Islet of Langerhans (tissue), 1 donor: ENCODE results near the gene FAM20A.

Experiments used
- FAIRE-seq: peaks from one replicate; lab custom pipeline; 2011; peaks lifted over from hg19 to GRCh38; lab: Jason Lieb, UNC

FAM20A gene

GRCh38 chr17:68608515-68609130 is 7.5 kb upstream of the FAM20A start:
- FAIRE-seq: peak; percentile 17

GRCh38 chr17:68606451-68607307 is 5.5 kb upstream of the FAM20A start:
- no peak for FAIRE-seq

DNA sequence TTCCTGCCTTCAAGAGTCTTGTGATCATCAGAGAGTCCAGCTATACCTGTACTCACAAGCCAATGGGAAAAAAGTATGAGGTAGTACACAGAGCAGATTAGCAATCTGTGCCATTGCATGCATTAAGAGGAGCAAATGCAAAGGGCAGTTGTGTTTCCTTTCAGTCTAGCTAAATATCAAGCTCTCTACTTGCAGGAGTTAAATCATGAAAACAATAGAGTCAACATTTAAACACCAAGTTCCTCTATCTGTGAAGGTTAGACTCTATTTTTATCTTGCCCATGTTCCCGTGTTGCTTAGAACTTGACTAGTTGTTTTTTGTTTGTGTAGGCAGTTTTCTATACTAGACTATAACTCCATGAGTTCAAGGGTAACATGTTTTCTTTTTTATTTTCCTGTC is 4.7 kb upstream of the FAM20A start:
- no peak for FAIRE-seq

DNA sequence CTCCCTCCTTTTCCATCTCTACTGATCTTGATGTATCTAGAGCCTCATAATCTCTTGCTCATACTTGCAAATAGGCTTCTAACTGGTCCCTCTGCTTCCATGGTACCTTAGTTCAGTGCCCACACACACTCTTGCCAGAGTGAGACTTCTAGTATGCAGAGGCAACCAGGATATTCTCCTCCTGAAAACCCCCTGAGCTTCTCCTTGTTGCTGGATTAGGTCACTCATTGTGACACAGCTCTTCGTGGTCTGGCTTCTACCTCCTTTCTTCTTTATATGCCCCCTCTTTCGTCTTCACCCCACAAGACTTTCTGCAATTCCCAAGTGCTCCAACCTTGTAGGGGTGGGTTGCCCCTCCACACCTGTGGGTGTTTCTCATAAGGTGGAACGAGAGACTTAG is 2.5 kb upstream of the FAM20A start:
- FAIRE-seq: no peak

DNA sequence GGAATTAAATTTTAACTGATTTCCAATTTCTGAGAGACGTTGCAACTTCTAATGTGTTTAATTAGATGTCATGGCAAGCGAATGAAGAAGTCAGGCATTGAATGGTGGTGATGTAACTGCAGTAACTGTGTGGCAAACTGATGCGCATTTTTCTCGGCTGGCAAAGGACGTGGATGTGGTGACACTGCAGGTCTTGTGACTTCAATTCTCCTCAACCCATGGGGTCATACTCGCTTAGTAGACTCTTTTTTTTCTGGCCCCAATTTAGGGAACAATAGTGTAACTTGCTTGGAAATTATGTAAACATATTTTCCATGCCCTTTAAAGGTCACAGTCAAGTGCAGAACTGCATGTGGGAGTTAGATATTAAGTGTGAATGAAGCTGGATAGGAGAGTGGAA is 1.9 kb upstream of the FAM20A start:
- FAIRE-seq: no peak

GRCh38 chr17:68602289-68602688 is 1.1 kb upstream of the FAM20A start:
- no peak for FAIRE-seq

GRCh38 chr17:68601565-68602288 is 560 bp upstream of the FAM20A start:
- no peak for FAIRE-seq

GRCh38 chr17:68600067-68600930 is 868 bp downstream of the FAM20A start:
- FAIRE-seq: no peak

GRCh38 chr17:68599552-68600066 is 1.6 kb downstream of the FAM20A start:
- no peak for FAIRE-seq

GRCh38 chr17:68599091-68599490 is 2.1 kb downstream of the FAM20A start:
- no peak for FAIRE-seq

DNA sequence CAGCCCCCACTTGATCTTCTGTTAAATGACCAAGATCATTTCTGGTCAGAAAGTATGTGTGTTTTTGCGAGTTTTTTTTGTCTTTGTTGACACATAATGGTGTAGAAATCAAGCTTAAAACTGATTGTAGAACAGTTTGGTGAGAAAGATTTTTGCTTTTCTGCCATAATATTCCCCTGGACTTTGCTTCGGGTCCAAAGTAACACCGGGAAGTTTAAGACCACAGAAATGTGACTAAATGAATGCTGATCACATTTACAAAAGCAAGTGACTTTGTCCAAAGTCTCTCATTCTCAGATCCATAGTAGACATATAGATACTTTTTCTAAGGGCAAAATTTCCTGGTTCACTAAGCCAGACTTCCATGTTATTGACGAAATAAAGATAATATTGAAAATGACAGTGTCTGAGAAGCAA is 2.6 kb downstream of the FAM20A start:
- FAIRE-seq: no peak

GRCh38 chr17:68598074-68598473 is 3.1 kb downstream of the FAM20A start:
- FAIRE-seq: no peak

DNA sequence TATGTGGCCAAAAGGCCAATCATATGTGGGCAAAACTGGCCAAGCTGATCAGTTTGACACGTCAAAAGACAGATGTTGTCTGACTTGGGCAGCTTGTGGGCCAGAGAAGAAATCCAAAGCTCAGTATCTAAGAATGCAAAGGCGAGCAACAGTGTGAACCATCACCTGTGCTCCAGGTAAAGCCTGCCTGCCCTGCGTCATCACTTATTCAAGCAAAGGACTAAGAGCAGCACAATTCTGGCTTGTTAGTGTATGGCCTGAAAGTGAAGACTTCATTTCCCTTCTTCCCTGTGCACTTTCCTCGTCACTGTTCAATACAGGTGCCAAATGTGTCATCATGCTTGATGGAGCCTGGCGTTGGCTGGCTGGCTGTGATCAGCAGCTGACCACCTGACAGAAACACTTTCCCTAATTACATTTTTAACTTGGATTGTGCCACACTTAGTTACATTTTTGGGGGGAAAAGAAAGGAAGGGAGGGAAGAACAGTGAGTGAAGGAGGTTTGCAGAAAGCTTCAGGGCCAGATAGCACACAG is 4.7 kb downstream of the FAM20A start:
- no peak for FAIRE-seq

- no peak for FAIRE-seq
Measured at GRCh38 chr17:68595986-68596385, 5.2 kb downstream of the FAM20A start.

GRCh38 chr17:68595496-68595895 is 5.7 kb downstream of the FAM20A start:
- no peak for FAIRE-seq

- FAIRE-seq: no peak
Measured at GRCh38 chr17:68594552-68594951, 6.6 kb downstream of the FAM20A start.

- no peak for FAIRE-seq
Measured at GRCh38 chr17:68592682-68593641, 8.2 kb downstream of the FAM20A start.

DNA sequence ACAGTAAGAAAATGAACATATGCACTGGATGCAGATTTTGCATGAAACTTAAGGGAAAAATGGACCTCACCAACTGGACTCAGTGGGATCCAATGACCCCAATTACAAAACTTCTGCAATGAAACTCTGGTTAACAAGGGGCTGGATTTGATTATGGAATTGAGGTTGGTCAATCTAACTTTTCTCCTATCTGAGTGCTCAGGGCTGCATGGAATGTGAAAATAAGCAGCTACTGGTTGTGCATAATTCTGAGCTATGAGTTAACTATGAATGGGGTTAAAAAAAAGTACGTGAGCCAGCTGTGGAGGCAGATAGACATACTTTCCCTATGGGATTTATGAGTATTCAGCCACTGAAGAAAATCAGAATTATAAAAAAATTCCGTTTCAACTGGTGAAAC is 9.2 kb downstream of the FAM20A start:
- FAIRE-seq: no peak

- no peak for FAIRE-seq
Measured at GRCh38 chr17:68591583-68591982, 9.6 kb downstream of the FAM20A start.

GRCh38 chr17:68589086-68589485 is 12.1 kb downstream of the FAM20A start:
- no peak for FAIRE-seq

DNA sequence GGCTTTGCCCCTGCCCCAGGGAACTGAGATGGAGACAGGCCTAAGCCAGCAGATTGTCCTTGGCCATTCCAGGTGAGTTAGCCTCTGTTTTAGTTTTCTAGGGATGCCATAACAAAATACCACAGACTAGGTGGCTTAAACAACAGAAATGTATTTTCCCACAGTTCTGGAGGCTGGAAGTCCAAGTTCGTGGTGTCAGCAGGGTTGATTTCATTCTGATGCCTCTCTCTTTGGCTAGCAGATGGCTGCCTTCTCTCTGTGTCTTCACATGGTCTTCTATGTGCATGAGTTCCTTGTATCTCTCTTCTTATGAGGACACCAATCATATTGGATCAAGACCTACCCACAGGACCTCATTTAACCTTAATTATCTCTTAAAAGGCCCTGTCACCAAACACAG is 12.8 kb downstream of the FAM20A start:
- FAIRE-seq: no peak
